GM18951 (cell line): ENCODE results near the gene TET2.

ENCODE experiments used
- POLR2A ChIP-seq: IDR thresholded peaks from 4 replicates; pipeline ENCODE4 v1.6.1; 2011; ENCODE audit warnings: mild to moderate bottlenecking; ENCODE audit not compliant: insufficient read length, insufficient read depth; ENCODE audit errors: extremely low read depth
- in situ Hi-C: fragments of 300-500 bp; cut with MboI; formaldehyde crosslinking; loops from one replicate; pipeline ENCODE4 v1.12.0; 2022; ENCODE audit warnings: low sequenced_read_pairs, mixed read lengths, inconsistent platforms; ENCODE audit not compliant: unreplicated experiment

TET2 gene

GRCh38 chr4:105241451-105241850 lies 94.8 kb downstream of the TET2 start:
- in situ Hi-C loops, result no loop called here
- TF ChIP-seq POLR2A, result no peak

- no peak for TF ChIP-seq POLR2A
- in situ Hi-C loops, result no loop called here
Measured at GRCh38 chr4:105243446-105243845, 96.8 kb downstream of the TET2 start.

GRCh38 chr4:105246712-105247111 lies 100.0 kb downstream of the TET2 start:
- in situ Hi-C loops, result no loop called here
- TF ChIP-seq POLR2A, result no peak

- in situ Hi-C loops, result no loop called here
- TF ChIP-seq POLR2A, result no peak
Measured at GRCh38 chr4:105248613-105249012, 101.9 kb downstream of the TET2 start.

- no peak for TF ChIP-seq POLR2A
- in situ Hi-C loops, result no loop called here
Measured at GRCh38 chr4:105257817-105258495, 111.3 kb downstream of the TET2 start.

GRCh38 chr4:105265689-105266088 lies 119.0 kb downstream of the TET2 start:
- TF ChIP-seq POLR2A, result no peak
- in situ Hi-C loops, result no loop called here

GRCh38 chr4:105267280-105267679 lies 120.6 kb downstream of the TET2 start:
- TF ChIP-seq POLR2A, result no peak
- in situ Hi-C loops, result no loop called here

- in situ Hi-C loops, result no loop called here
- TF ChIP-seq POLR2A, result no peak
Measured at GRCh38 chr4:105272002-105272401, 125.3 kb downstream of the TET2 start.

- in situ Hi-C loops, result no loop called here
- no peak for TF ChIP-seq POLR2A
Measured at GRCh38 chr4:105273230-105273629, 126.6 kb downstream of the TET2 start.

GRCh38 chr4:105274090-105274489 lies 127.4 kb downstream of the TET2 start:
- in situ Hi-C loops, result no loop called here
- TF ChIP-seq POLR2A, result no peak

- in situ Hi-C loops, result no loop called here
- TF ChIP-seq POLR2A, result no peak
Measured at GRCh38 chr4:105274504-105274903, 127.8 kb downstream of the TET2 start.

GRCh38 chr4:105276361-105277104 lies 129.9 kb downstream of the TET2 start:
- TF ChIP-seq POLR2A, result no peak
- in situ Hi-C loops, result no loop called here

GRCh38 chr4:105277702-105278101 lies 131.0 kb downstream of the TET2 start:
- TF ChIP-seq POLR2A, result no peak
- in situ Hi-C loops, result no loop called here

- in situ Hi-C loops, result no loop called here
- no peak for TF ChIP-seq POLR2A
Measured at GRCh38 chr4:105279314-105279713, 132.6 kb downstream of the TET2 start.
